ENCODE results near the gene TGFB1. TPM values are rescaled to one million over a fixed set of nuclear protein-coding genes. Genes with fewer than 3 reads are reported as not detected.
A peak's percentile ranks its signal among the peaks of the same experiment; 100 is the strongest.
"Not testable (repeated sequence)": the region's sequence is repeated elsewhere in the genome, so short reads cannot be mapped to it uniquely, and the experiment has no call there.

Gene TGFB1
- total RNA-seq, 1 donor from 2014 or later: 19.6 TPM

DNA sequence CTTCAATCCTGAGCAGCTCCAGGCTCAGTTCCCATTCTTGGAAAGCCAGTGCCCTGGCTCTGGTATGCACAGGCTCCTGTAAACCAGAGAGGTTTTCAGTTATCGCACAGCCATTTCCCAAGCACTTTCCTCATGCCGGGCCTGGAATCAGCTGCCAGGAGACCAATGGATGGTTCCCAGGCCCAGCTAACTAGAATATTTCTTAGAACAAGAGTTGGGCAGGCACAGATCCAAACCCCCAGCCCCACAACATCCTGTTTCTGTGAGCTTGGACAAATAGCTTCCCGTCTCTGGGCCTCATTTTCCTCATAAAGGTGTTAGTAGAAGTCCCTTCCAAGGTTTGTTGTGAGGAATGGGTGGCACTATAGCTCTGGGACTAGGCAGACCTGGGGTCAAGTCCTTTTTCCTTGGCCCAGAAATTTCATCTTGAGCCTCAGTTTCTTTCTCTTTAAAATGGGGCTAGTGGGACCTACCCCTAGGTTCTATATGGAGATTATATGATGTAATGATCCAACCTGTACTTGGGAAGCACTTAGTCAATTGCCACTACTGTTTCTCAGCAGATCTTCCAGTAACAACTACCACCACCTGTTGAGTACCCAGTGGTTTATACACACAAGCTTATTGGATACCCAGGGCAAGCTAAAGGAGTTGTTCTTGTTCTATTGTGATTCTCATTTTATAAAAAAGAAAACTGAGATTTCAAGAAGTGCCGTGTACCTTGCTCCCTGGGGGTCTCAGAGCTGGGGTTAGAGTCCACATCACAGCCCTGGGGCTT, 48.8 kb downstream of the TGFB1 start:
- peak in 1 of 2 donors; percentile 68 for DNase-seq (ENCODE audit: low read depth in 2 of 2)

DNA sequence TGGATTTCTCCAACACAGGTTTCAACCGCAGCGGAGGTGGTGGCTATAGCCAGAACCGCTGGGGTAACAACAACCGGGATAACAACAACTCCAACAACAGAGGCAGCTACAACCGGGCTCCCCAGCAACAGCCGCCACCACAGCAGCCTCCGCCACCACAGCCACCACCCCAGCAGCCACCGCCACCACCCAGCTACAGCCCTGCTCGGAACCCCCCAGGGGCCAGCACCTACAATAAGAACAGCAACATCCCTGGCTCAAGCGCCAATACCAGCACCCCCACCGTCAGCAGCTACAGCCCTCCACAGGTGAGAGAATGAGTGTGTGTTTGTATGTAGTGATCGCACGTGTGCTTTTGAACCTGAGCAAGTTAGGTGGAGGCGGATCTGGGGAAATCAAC, 49.8 kb downstream of the TGFB1 start:
- no peak for DNase-seq (ENCODE audit: low read depth in 2 of 2)

DNA sequence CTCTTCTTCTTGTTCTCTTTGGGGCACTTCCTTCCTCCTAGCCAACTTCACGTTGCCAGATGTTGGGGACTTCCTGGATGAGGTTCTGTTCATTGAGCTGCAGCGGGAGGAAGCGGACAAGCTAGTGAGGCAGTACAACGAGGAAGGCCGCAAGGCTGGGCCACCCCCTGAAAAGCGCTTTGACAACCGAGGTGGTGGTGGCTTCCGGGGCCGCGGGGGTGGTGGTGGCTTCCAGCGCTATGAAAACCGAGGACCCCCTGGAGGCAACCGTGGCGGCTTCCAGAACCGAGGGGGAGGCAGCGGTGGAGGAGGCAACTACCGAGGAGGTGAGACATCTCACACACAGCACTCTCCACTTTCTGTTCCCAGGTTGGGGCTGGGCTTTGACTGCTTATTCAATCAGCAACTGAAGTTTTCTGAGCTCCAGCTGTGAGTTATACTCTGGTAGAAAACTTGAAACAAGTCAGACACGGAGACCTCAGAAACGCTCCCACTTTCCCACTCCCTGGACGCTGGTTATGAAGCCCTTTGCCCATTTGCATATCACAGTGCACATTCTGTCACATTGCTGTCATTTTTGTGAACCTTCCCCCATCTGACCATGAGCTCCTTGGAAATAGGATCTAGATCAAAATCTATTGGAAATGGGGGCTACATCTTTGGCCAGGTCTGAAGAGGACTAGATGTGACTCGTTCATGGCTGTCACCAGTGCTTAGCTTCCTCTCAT, 50.9 kb downstream of the TGFB1 start:
- DNase-seq (ENCODE audit: low read depth in 2 of 2): no peak

DNA sequence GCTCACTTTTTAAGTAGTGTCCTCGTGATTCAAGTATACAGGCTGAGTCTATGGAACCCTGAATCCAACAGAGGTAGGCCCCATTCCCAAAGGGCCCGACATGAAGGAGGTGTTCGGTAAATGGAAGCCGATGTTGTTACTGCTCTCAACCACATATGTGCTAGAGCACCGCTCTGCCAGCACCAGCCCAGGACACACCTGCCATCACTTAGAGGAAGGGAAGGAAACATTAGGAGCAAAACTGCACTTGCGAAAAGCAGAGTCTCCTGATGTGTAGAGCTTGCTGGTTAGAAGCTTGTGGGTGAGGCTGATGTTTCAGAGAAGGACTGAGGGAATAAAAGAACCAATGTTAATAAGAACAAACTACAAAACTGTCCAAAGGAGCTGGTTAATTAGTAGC, 53.2 kb downstream of the TGFB1 start:
- DNase-seq (ENCODE audit: low read depth in 2 of 2): no peak

DNA sequence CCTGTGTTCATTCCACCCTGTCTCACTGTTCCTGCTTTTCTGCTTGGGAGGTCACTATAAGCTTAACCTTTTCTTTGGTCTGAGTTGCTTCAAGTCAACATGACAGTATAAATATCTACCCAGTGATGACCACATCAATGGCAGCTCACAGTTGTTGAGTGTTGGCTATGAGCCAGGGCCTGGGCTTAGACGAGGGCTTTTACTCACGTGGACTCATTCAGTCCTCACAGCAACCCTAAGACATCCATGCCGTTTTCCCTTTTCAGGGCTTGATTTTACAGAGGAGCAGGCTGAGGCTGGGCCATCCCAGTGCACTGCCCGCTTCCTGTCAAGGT, 54.0 kb downstream of the TGFB1 start:
- DNase-seq (ENCODE audit: low read depth in 2 of 2): peak; percentile 62 to 85

DNA sequence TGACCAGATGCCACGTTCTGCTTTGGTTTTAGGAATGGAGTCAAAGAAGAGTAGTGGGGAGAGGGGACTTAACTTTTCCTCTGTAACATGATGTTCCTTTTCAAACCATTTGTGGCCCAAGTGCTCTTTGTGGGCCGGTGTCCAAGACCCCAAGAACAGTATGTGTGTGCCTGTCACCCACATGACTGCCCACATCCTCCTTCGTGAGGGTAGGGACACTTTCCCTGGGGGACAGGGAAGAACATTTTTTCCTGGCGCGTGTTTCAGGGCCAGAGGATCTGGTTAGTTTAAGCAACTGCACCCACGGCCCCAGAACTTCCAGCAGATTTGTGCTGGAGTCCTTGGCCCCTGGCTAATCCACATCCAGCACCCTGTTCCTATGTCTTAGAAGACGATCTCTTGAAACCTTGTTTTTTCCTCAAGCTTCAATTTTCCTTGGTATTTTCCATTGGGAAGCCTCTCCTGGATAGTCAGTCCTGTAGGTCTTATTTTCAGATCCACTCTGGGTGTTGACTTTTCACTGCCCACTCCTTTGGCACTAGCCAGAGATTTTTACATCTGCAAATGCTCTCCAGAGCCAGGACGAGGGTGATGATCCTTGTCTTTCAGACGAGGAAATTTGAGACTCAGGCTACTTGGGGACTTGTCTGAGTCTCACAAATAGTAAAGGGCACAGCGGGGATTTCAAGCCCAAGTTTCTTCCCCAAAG, 54.5 kb downstream of the TGFB1 start:
- DNase-seq (ENCODE audit: low read depth in 2 of 2): no peak

DNA sequence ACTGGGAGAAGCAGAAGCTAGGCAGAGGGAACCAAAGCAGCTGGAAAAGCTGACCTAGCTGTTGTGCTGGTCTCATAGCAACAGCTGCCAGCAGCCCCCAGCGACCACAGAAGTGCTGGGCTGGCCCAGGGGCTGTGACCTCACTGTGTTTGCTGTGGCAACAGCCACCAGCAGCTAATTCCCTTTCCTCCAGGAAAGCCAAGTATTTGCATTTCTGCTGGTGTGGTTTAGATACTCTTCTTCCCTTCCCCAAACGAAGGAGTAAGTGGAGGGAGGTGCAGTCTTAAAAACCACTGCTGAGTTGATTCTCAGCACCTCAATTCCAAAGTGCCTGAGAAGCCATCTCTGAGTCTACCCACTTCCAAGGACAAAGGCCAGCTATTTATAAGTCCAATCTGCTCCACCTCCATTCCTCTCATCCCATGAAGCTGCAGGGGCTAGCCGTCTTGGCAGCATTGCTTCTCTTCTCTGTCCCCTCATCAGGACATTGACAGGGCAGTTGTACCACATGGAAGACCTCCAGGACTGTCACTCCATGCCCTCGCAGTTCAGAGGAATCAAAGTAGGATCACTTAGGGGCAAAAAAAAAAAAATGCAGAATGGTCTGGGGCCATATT, 55.3 kb downstream of the TGFB1 start:
- DNase-seq (ENCODE audit: low read depth in 2 of 2): peak; percentile 85 to 93

DNA sequence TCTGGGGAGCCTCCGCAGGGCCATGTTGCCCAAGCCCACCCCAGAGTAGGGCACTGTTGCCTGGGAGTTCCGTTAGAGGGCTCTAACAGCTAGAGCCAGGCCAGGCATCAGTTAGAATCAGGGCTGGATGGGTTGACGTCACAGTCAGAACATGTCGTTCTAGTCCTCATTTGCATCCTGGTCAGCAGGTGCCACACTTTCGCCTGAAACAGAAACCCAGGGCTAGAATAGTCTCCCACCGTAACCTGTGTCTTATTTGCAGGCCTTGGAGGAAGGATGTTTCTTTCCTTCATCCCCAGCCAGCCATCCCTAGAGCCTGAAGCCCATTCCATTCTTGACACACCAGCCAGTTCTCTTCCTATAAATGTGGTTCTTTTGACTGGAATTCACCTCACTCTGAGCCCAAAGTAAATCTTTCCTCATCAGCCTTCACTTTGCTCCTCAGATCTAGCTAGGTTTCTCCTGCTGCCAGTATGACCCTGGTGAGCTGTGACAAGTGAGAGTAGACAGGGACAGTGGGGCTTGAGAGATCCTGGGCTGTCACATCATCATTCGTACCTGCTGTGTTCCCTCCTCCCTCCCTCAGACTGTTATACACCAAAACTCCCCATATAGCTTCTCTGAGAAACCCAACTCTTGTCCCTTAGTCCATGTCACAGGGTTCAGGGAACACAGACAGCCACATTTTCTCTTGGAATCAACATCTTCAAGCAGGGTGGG, 55.9 kb downstream of the TGFB1 start:
- DNase-seq (ENCODE audit: low read depth in 2 of 2): no peak

DNA sequence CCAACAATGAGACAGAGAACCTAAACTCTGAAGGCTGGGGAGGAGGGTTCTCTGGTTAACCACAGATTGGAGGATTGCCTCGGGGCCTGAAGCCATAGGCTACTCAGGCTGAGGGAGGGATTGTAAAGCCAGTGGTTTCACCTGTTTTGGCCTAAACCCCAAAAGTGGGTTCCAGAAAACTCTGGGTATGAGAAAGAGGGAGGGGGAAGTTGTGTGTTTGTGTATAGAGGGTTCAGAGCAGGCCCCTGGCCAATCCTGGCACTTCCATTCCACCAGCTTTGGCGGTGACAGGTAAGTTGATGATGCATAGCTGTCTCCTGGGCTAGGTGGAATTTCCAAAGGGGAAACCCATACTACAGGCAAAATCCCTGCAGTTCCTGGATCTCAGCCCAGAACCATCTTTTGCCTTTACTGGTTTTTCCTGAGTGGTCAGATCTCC, 57.3 kb downstream of the TGFB1 start:
- no peak for DNase-seq (ENCODE audit: low read depth in 2 of 2)

DNA sequence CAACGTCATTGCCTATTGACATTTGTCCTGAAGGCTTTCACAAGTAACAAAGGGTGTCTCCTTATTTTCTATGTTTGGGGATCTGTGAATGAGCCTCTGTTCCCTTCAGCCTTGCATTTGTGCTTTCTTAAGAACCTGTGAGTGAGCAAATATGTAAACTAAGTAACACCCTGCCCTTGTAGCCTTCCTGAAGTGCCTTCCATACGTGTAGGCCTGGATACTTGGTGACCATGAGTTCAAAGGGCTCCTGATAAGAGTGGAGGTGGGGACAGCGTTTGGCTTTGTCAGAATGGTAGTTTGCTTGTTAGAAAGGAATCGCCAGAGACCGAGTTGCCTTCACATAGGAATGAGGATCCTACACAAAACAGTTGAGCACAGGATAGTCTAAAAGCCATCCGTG, 58.2 kb downstream of the TGFB1 start:
- no peak for DNase-seq (ENCODE audit: low read depth in 2 of 2)

DNA sequence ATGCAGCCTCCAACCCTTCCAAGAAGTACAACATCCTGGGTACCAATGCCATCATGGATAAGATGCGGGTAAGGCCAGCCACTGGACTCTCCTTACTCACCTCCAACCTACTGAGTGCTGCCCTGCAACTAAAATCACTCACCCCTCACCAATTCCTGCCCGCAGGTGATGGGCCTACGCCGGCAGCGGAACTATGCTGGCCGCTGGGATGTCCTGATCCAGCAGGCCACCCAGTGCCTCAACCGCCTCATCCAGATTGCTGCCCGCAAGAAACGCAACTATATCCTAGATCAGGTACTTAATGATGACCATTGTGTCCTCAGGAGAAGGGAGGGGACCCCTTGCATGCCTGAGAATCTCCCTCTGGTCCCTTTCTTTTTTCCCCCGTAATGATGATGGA, 59.3 kb downstream of the TGFB1 start:
- DNase-seq (ENCODE audit: low read depth in 2 of 2): no peak

DNA sequence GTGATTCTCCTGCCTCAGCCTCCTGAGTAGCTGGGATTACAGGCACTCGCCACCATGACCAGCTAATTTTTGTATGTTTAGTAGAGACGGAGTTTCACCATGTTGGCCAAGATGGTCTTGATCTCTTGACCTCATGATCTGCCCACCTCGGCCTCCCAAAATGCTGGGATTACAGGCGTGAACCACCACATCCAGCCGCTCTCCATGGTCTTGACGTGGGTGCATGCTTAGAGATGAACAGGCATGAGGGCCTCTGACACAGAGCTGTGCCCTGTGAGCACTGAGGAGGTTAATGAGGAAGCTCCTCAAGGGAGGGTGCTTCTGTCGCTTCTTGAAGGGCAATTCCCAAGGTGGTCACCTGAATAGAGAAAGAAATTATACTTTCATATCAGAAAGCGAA, 63.9 kb downstream of the TGFB1 start:
- not testable (repeated sequence) for DNase-seq (ENCODE audit: low read depth in 2 of 2)

DNA sequence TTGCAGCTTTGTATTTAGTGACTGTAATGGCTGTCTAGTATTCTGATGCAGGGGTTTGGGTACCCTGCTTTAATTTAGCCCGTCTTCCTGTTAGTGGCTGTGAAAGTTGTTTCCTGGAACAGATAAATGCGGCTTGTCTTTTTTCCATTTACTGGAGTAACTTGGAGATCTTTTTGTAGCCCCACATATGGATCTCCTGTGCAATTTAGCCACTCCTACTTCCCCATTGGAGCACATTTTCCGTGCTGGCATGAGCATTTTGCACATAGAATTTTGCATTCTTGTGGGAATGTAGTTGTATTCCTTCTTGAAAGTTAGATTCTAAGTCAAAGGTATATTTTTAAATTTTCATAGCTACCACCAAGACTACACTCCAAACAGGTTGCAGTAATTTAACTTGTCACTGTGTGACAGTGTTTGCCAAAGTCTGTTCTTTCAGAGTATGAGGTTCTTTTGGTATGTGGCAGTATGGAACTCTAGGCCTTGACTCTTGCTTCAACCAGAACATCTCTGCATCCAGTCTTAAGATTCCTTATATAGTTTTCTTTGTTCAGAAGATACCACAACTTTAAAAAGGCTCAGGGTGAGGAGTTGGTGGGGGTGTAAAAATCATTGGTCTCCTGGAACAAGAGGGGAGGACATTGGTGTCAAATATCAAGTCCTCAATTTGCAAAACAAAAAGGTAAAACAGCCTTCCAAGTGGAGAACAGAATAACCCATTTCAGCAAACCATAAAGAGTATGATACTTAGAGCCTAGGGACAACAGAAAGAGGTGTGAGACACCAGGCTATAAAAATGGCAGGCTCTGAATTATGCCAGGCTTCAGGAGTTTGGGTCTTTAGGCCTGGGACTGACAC, 64.8 kb downstream of the TGFB1 start:
- no peak for DNase-seq (ENCODE audit: low read depth in 2 of 2)

Other genes with a start within 250 kb of the TGFB1 start
- gene CYP2F1, start 239.5 kb downstream of the TGFB1 start, total RNA-seq: not detected in 2 replicates
- gene CYP2S1, start 160.7 kb downstream of the TGFB1 start, total RNA-seq: 0.65 TPM in 1 of 2 replicates, not detected in the other
- 2.6 and 27.0 TPM in 2 replicates for gene AXL, start 134.7 kb downstream of the TGFB1 start, total RNA-seq
- gene HNRNPUL1, start 89.5 kb downstream of the TGFB1 start, total RNA-seq: 42.1 and 53.0 TPM in 2 replicates
- gene CCDC97, start 43.8 kb downstream of the TGFB1 start, total RNA-seq: 4.4 and 8.7 TPM in 2 replicates
- gene B9D2, start 10.2 kb upstream of the TGFB1 start, total RNA-seq: 6.3 and 6.9 TPM in 2 replicates
- gene TMEM91, start 22.6 kb upstream of the TGFB1 start, total RNA-seq: 2.2 and 3.3 TPM in 2 replicates
- 12.9 and 13.9 TPM in 2 replicates for gene EXOSC5, start 43.4 kb upstream of the TGFB1 start, total RNA-seq
- 36.1 and 40.1 TPM in 2 replicates for gene BCKDHA, start 43.9 kb upstream of the TGFB1 start, total RNA-seq
- 2.2 and 3.0 TPM in 2 replicates for gene B3GNT8, start 73.5 kb upstream of the TGFB1 start, total RNA-seq
- 30.5 and 36.3 TPM in 2 replicates for gene DMAC2, start 86.0 kb upstream of the TGFB1 start, total RNA-seq
- not detected in 2 replicates for gene ERICH4, start 89.2 kb upstream of the TGFB1 start, total RNA-seq
- 6.8 and 10.7 TPM in 2 replicates for gene CEACAM21, start 222.2 kb upstream of the TGFB1 start, total RNA-seq